Neural cell (in vitro differentiated cells): ENCODE results near the gene CRYAB. TPM values are rescaled to one million over a fixed set of nuclear protein-coding genes. Genes with fewer than 3 reads are reported as not detected.

Source experiments
- H2AFZ ChIP-seq: fragments of 200-600, 300-800 bp; sonication (generic), shearing (Covaris generic); 2 replicates; pipeline ENCODE4 v1.6.0; 2014; ENCODE audit warnings: low read depth, mild to moderate bottlenecking, antibody characterized with exemption, low read length, moderate library complexity
- H3F3A ChIP-seq: fragments of 200-600 bp; shearing (Covaris generic); 2 replicates; pipeline ENCODE4 v1.6.1; 2016; ENCODE audit warnings: mild to moderate bottlenecking, moderate library complexity, mixed read lengths, antibody characterized with exemption, low read length; ENCODE audit not compliant: insufficient read depth, poor library complexity, severe bottlenecking
- H3K27ac ChIP-seq: fragments of 200-600, 300-800 bp; sonication (generic), shearing (Covaris generic); 2 replicates; pipeline ENCODE4 v1.5.1; 2014; ENCODE audit warnings: mild to moderate bottlenecking, low read length, moderate library complexity
- H3K27me3 ChIP-seq: fragments of 300-800, 200-600 bp; sonication (generic), shearing (Covaris generic); 2 replicates; pipeline ENCODE4 v1.6.0; 2014; ENCODE audit warnings: mild to moderate bottlenecking, low read depth, low read length, moderate library complexity; ENCODE audit not compliant: insufficient read depth
- H3K36me3 ChIP-seq: fragments of 300-800, 200-600 bp; sonication (generic), shearing (Covaris generic); 2 replicates; pipeline ENCODE4 v1.5.1; 2014; ENCODE audit warnings: mild to moderate bottlenecking, antibody characterized with exemption, low read length, moderate library complexity; ENCODE audit not compliant: insufficient read depth
- H3K4me2 ChIP-seq: fragments of 300-800, 200-600 bp; sonication (generic), shearing (Covaris generic); 2 replicates; pipeline ENCODE4 v1.6.0; 2014; ENCODE audit warnings: mild to moderate bottlenecking, low read length
- H3K4me3 ChIP-seq: fragments of 300-800, 200-600 bp; sonication (generic), shearing (Covaris generic); 2 replicates; pipeline ENCODE4 v1.5.1; 2014; ENCODE audit warnings: mild to moderate bottlenecking, low read length, moderate library complexity
- H3K79me2 ChIP-seq: fragments of 200-600 bp; shearing (Covaris generic); replicated peaks from 2 replicates; pipeline ENCODE4 v1.6.0; 2014; ENCODE audit warnings: mild to moderate bottlenecking, low read length, moderate library complexity; ENCODE audit not compliant: insufficient read depth
- H3K9ac ChIP-seq: fragments of 300-800, 200-600 bp; sonication (generic), shearing (Covaris generic); 2 replicates; pipeline ENCODE4 v1.6.1; 2016; ENCODE audit warnings: mild to moderate bottlenecking, low read length, mixed read lengths
- H3K9me2 ChIP-seq: fragments of 200-600 bp; shearing (Covaris generic); 2 replicates; pipeline ENCODE4 v1.6.1; 2016; ENCODE audit warnings: mild to moderate bottlenecking, low read length, mixed read lengths; ENCODE audit not compliant: insufficient read depth
- H3K9me3 ChIP-seq: fragments of 200-600, 300-800 bp; sonication (generic), shearing (Covaris generic); 2 replicates; pipeline ENCODE4 v1.6.1; 2016; ENCODE audit warnings: mild to moderate bottlenecking, mixed run types, low read length, moderate library complexity, mixed read lengths
- H4K20me1 ChIP-seq: fragments of 200-600 bp; shearing (Covaris generic); 2 replicates; pipeline ENCODE4 v1.6.1; 2016; ENCODE audit warnings: mild to moderate bottlenecking, mixed run types; ENCODE audit not compliant: insufficient read depth
- EP300 ChIP-seq: fragments of 450-650 bp; conservative IDR thresholded peaks from 2 replicates; pipeline ENCODE4 v1.6.1; 2014; ENCODE audit warnings: antibody characterized with exemption, mild to moderate bottlenecking, moderate library complexity; ENCODE audit not compliant: poor library complexity, severe bottlenecking
- EZH2 ChIP-seq: fragments of 200-600, 300-800 bp; shearing (Covaris generic), sonication (generic); IDR thresholded peaks from 2 replicates; pipeline ENCODE4 v1.6.1; 2014; ENCODE audit warnings: antibody characterized with exemption, low read length, borderline replicate concordance, mild to moderate bottlenecking; ENCODE audit not compliant: insufficient read depth, poor library complexity, severe bottlenecking
- MXI1 ChIP-seq: fragments of 450-650 bp; conservative IDR thresholded peaks from 2 replicates; pipeline ENCODE4 v1.6.1; 2014; ENCODE audit warnings: antibody characterized with exemption, mild to moderate bottlenecking; ENCODE audit not compliant: poor library complexity, severe bottlenecking
- POLR2AphosphoS5 ChIP-seq: IDR thresholded peaks from 2 replicates; pipeline ENCODE4 v1.6.1; 2012
- RAD21 ChIP-seq: fragments of 450-650 bp; conservative IDR thresholded peaks from 2 replicates; pipeline ENCODE4 v1.6.1; 2014; ENCODE audit warnings: antibody characterized with exemption, mild to moderate bottlenecking, moderate library complexity
- SMC3 ChIP-seq: fragments of 450-650 bp; conservative IDR thresholded peaks from 2 replicates; pipeline ENCODE4 v1.6.1; 2014; ENCODE audit warnings: antibody characterized with exemption, mild to moderate bottlenecking, moderate library complexity; ENCODE audit not compliant: poor library complexity
- TAF1 ChIP-seq: IDR thresholded peaks from 2 replicates; pipeline ENCODE4 v1.6.1; 2012; ENCODE audit warnings: low read depth
- polyA plus RNA-seq: library from polyadenylated mRNA; depleted of rRNA; stranded (reverse); fragments of >200 nt; gene quantifications from 2 replicates; pipeline ENCODE4 v1.2.3, GENCODE V29; 2014
- TF ChIP-seq, protein P1 (sequence below): fragments of 450-650 bp; IDR thresholded peaks from 2 replicates; pipeline ENCODE4 v1.5.1; 2014; ENCODE audit warnings: antibody characterized with exemption, mild to moderate bottlenecking, moderate library complexity; ENCODE audit not compliant: poor library complexity, severe bottlenecking
- TF ChIP-seq, protein P2 (sequence below): IDR thresholded peaks from 2 replicates; pipeline ENCODE4 v1.6.1; 2012; ENCODE audit warnings: borderline replicate concordance

Gene CRYAB
- polyA plus RNA-seq, 1 donor from 2014 or later, result not detected

DNA sequence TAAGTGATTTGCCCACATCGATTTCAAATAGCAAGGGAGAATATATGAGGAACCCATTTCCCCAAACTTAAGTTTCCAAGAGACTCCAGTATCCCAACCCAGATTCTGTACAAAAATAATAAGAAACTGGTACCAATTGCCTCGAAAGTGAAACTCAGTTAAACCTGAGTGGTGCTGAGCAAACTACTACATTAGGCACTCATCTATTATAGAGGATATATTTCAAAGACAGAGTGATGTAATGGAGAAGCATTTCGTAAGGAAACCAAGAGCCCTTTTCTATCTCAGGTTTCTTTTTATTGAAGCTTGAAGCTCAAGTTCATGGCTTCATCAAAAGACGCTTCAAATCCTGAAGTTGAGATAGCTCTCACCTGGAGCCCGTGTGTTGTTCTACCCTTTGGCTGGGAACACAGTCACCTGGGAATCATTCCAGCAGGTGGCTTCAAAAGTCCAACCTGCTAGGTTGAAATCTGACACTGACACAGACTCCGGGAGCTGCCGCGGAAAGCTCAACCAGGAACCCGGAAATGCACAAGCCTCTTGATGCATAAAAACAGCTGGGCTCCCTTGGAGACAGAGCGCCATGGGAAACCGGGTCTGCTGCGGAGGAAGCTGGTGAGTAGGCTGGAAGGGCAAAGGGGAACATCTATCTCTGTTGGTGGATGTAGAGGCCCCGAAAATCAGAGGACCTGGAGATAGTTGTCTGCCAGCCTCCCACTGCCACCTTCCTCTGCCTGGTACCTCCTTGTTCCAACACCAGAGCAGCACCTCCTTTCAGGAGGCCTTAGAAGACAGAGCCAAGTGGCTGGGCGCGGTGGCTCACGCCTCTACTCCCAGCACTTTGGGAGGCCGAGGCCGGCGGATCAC lies 7.1 kb upstream of the CRYAB start, which contains the start of gene C11orf52:
TSS of gene C11orf52 (plus strand) at position 524 of the 867 bp plus-strand sequence. CDS start at position 584, 60 bp downstream.
- Histone ChIP-seq H3K27ac (no peak within 1 kb of the TSS), H3K9me3 (no peaks in the 10 kb centered on the region), H3K9me2 (no peaks in the 10 kb centered on the region), H3K79me2 (no peaks in the 10 kb centered on the region), H3K36me3 (no peaks in the 10 kb centered on the region), H3K4me3 (no peak within 1 kb of the TSS), H3K4me2 (no peak within 1 kb of the TSS), H4K20me1 (no peaks in the 10 kb centered on the region), H3K27me3 (no peaks in the 10 kb centered on the region), H3F3A (no peaks in the 10 kb centered on the region), H3K9ac (no peak within 1 kb of the TSS), H2AFZ (no peak within 1 kb of the TSS)
- TF ChIP-seq, protein P1, sequence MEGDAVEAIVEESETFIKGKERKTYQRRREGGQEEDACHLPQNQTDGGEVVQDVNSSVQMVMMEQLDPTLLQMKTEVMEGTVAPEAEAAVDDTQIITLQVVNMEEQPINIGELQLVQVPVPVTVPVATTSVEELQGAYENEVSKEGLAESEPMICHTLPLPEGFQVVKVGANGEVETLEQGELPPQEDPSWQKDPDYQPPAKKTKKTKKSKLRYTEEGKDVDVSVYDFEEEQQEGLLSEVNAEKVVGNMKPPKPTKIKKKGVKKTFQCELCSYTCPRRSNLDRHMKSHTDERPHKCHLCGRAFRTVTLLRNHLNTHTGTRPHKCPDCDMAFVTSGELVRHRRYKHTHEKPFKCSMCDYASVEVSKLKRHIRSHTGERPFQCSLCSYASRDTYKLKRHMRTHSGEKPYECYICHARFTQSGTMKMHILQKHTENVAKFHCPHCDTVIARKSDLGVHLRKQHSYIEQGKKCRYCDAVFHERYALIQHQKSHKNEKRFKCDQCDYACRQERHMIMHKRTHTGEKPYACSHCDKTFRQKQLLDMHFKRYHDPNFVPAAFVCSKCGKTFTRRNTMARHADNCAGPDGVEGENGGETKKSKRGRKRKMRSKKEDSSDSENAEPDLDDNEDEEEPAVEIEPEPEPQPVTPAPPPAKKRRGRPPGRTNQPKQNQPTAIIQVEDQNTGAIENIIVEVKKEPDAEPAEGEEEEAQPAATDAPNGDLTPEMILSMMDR, result no peak
- TF ChIP-seq EZH2 (no peak), MXI1 (no peak), TAF1 (no peak), SMC3 (no peak), POLR2AphosphoS5 (no peak), RAD21 (no peak)
- TF ChIP-seq, protein P2, sequence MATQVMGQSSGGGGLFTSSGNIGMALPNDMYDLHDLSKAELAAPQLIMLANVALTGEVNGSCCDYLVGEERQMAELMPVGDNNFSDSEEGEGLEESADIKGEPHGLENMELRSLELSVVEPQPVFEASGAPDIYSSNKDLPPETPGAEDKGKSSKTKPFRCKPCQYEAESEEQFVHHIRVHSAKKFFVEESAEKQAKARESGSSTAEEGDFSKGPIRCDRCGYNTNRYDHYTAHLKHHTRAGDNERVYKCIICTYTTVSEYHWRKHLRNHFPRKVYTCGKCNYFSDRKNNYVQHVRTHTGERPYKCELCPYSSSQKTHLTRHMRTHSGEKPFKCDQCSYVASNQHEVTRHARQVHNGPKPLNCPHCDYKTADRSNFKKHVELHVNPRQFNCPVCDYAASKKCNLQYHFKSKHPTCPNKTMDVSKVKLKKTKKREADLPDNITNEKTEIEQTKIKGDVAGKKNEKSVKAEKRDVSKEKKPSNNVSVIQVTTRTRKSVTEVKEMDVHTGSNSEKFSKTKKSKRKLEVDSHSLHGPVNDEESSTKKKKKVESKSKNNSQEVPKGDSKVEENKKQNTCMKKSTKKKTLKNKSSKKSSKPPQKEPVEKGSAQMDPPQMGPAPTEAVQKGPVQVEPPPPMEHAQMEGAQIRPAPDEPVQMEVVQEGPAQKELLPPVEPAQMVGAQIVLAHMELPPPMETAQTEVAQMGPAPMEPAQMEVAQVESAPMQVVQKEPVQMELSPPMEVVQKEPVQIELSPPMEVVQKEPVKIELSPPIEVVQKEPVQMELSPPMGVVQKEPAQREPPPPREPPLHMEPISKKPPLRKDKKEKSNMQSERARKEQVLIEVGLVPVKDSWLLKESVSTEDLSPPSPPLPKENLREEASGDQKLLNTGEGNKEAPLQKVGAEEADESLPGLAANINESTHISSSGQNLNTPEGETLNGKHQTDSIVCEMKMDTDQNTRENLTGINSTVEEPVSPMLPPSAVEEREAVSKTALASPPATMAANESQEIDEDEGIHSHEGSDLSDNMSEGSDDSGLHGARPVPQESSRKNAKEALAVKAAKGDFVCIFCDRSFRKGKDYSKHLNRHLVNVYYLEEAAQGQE, result no peak

DNA sequence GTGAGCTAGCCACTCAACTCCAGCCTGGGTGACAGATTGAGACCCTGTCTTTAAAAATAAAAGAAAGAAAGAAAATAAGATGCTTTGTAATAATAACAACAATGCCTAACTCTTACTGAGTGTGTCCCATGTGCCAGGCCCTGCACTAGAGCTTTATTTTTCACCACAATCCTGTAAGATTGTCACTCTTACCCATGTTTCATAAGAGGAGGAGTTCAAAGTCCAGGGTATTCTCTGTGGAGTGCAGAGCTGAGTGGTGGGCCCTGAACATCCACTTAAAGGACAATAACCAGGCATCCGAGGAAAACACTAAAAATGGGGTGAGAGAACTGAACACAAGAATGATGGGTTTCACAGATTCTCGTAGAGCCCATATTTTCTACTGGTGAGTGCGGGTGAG lies 6.2 kb upstream of the CRYAB start:
- Histone ChIP-seq H3K79me2 (no peaks in the 10 kb centered on the region), H3K9me3 (no peaks in the 10 kb centered on the region), H3K27ac (no peak overlapping the region), H3K9ac (no peak overlapping the region), H3K9me2 (no peaks in the 10 kb centered on the region), H2AFZ (no peak overlapping the region), H3K36me3 (no peaks in the 10 kb centered on the region), H3K4me3 (no peak overlapping the region), H4K20me1 (no peaks in the 10 kb centered on the region), H3F3A (no peaks in the 10 kb centered on the region), H3K27me3 (no peaks in the 10 kb centered on the region), H3K4me2 (no peak overlapping the region)
- no peak for TF ChIP-seq EP300
- TF ChIP-seq, protein P1, result no peak
